Hematopoietic multipotent progenitor cell (in vitro differentiated cells): ENCODE measurements around the gene MRPL17. TPM values are rescaled to one million over a fixed set of nuclear protein-coding genes. Genes with fewer than 3 reads are reported as not detected.

Experiments used
- DNase-seq, 3 donors: peaks; one replicate each; pipeline ENCODE4 v3.0.0-alpha.2; 2011 to 2015; ENCODE audit warnings: low read depth in 2 of 3, low spot score in 2 of 3
- total RNA-seq: library from RNA; depleted of rRNA; stranded (reverse); fragments of >200 nt; gene quantifications from one replicate; pipeline ENCODE4 v1.2.3, GENCODE V29; 2012

The MRPL17 gene
- total RNA-seq, 1 donor, result 16.2 TPM

GRCh38 chr11:6634534-6634933, 48.6 kb downstream of the MRPL17 start:
- no peak for DNase-seq

DNA sequence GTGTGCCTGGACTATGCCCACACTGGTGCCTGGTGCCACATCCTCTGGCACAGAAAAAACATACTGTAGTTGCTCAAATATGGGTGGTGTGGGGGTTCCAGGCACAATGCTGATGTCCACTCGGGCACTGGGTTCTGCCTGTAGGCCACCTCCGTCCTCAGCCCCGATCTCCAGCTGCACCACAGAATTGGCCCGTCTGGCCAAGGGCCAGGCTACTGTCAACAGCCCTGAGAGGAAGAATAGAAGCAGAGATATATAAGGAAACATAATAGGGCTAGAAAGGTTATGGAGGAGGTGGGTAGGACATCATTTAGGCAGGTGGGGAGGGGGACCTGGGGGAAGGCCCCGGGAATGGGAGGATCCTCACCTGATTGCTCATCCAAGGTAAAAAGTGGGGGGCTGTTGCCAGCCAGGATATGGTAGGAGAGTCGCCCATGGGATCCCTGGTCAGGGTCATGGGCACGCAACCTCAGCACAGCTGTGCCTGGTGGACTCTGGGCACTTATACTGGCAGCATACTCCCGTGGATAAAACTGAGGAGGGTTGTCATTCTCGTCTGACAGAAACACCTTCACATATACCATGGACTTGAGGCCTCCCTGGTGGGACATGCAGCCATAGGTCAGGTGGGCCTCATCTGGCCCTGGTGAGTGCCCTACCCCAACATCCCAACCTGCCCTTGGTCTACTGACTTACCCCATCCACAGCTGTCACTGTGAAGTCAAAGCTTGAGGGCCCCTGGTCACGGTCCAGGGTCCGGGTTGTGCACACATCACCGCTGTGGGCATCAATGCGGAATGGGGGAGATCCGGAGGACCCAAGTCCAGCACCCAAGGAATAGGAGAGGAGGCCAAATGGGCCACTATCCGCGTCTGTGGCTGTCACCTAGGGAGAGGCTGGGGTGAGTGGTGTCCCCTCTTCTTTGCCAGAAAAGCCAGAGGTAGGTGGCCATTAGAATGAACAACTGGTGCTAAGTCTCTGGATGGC, 49.4 kb downstream of the MRPL17 start:
- no peak for DNase-seq

DNA sequence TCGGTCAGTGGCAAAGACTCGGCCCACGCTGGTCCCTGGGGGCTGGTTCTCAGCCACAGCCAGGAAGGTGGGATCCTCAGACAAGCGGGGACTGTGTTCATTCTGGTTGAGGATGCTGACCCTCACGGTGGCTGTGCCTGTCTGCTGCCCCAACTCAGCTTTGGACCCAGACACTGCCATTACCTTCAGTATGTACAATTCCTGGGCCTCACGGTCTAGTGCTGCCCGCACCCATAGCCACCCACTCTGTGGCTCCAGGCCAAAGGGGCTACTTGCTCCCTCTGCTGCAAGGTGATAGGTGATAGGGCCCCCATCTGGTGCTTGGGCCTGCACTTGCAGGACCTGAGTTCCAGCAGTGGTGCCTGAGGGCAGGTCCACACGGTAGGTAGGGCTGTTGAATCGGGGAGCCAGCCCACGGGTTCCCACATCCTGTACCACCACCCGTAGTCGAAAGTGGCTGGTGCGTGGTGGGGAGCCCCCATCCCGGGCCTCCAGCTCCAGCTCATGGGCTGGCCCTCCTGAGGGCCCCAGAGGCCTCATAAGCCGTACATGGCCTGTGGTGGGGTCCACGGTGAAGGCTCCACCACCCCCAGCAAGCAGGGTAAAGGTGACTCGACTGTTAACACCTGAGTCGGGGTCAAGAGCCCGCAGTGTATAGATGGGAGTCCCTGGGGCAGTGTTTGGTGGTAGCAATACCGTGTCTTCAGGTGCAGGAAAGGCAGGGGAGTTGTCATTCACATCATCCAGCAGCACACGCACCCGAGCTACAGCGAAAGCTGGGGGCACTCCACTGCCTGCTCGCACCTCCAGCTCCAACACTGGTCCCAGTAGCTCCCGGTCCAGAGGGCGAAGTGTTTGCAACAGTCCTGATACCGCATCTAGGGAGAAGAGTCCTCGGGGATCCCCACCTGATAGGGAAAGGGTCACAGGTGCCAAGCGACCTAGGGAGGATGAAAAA, 50.7 kb downstream of the MRPL17 start:
- no peak for DNase-seq

GRCh38 chr11:6631361-6631890, 51.7 kb downstream of the MRPL17 start:
- no peak for DNase-seq

DNA sequence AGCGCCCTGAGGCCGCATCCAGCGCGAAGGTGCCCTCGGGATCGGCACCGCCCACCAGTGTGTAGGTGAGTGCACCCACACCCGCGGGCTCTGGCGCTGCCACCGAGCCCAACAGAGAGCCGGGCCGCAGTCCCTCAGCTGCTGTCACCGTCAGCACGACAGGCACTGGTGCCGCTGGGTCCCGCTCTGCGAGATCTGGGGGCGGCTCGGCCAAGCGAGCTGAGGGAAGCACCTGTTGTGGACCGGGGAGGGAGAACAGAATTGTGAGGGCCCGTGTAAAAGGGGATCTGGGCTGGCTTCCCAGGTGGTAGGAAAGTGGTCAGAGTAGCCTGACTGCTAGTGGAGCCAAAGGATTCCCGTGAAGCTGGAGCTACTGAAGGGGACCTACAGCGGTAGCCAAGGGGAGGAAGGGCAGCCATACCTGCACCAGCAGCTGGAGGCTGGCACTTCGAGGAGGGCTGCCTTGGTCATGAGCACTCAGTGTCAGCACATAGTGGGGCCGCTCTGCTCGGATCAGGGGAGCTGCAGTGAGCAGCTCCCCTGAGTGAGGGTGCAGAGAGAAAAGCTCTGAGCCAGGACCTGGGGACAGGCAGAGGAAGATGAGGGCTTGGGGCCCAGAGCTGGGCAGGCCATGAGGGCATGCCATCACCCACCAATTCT, 52.4 kb downstream of the MRPL17 start:
- no peak for DNase-seq

Other genes starting within 250 kb of the MRPL17 start
- 1.6 TPM for gene HPX, start 242.4 kb downstream of the MRPL17 start, total RNA-seq
- gene TRIM3, start 209.4 kb downstream of the MRPL17 start, total RNA-seq, result 21.3 TPM
- 46.3 TPM for gene ARFIP2, start 202.0 kb downstream of the MRPL17 start, total RNA-seq
- gene TIMM10B, start 201.8 kb downstream of the MRPL17 start, total RNA-seq, result 83.2 TPM
- gene DNHD1, start 186.1 kb downstream of the MRPL17 start, total RNA-seq, result 15.6 TPM
- 11.0 TPM for gene RRP8, start 79.7 kb downstream of the MRPL17 start, total RNA-seq
- gene ILK, start 79.6 kb downstream of the MRPL17 start, total RNA-seq, result 107 TPM
- gene TAF10, start 71.1 kb downstream of the MRPL17 start, total RNA-seq, result 37.7 TPM
- 260 TPM for gene TPP1, start 63.9 kb downstream of the MRPL17 start, total RNA-seq
- gene DCHS1, start 27.5 kb downstream of the MRPL17 start, total RNA-seq, result 22.4 TPM
- 1.6 TPM for gene OR2AG2, start 88.6 kb upstream of the MRPL17 start, total RNA-seq
- under 0.01 TPM for gene OR2AG1, start 99.7 kb upstream of the MRPL17 start, total RNA-seq
- gene OR6A2, start 116.3 kb upstream of the MRPL17 start, total RNA-seq, result 2.4 TPM
- gene OR10A5, start 162.3 kb upstream of the MRPL17 start, total RNA-seq, result not detected
- under 0.01 TPM for gene OR10A2, start 179.7 kb upstream of the MRPL17 start, total RNA-seq
- gene OR10A4, start 193.3 kb upstream of the MRPL17 start, total RNA-seq, result not detected
- gene OR2D2, start 209.2 kb upstream of the MRPL17 start, total RNA-seq, result 2.4 TPM
- gene OR2D3, start 237.7 kb upstream of the MRPL17 start, total RNA-seq, result not detected
- 2.7 TPM for gene ZNF215, start 243.1 kb upstream of the MRPL17 start, total RNA-seq